GM21447 (cell line): ENCODE results near the gene C2orf80.
"Not testable (repeated sequence)": the region's sequence is repeated elsewhere in the genome, so short reads cannot be mapped to it uniquely, and the experiment has no call there.

Experiments used
- ATAC-seq: cut with Tn5 transposase; IDR thresholded peaks from one replicate; pipeline ENCODE4 v1.9.1; 2021; ENCODE audit not compliant: unreplicated experiment

The C2orf80 gene

DNA sequence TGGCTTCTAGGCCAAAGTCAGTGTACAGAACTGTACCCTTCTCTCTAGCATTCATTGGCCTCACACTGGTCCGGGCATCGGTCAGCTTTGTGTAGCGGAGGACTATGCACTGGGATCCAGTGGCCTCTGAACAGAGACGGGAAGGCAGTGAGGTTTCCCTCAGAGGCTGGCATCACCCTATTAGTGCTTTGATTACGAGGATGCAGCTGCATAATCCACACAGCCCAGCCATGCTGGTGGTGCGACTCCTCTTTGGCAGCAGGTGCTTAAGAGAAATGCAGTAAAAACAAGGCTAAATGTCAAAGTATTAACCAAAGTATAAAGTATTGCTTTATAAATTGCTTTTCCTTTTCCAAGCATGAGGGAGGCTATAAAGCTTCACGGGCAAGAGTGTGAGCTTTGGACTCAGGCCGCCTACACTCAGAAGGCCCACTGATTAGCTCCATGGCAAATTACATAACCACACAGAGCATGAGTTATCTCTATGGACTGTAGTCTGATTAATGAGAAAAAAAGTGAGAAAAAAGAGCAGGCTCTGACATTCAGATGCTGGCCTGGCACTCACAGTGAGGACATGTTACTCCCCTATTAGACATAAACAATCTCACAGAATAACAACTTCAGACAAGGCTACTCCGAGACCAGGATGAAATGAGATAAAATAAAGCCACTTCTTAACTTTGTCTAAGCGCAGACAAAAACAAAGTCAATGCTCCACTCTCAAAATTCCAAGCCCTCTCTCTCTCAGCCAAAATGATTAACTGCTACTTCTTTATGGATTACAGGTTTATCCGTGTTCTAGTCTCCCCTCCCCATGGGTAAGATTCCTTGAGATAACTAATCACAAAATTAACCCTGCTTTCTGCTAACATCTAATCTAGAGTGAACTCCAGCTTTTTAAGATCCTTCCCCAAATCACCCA is 53.8 kb downstream of the C2orf80 start:
- no peak for ATAC-seq

GRCh38 chr2:208134928-208135586 is 54.8 kb downstream of the C2orf80 start:
- ATAC-seq: peak; percentile 61

GRCh38 chr2:208130712-208131110 is 59.1 kb downstream of the C2orf80 start:
- ATAC-seq: no peak

DNA sequence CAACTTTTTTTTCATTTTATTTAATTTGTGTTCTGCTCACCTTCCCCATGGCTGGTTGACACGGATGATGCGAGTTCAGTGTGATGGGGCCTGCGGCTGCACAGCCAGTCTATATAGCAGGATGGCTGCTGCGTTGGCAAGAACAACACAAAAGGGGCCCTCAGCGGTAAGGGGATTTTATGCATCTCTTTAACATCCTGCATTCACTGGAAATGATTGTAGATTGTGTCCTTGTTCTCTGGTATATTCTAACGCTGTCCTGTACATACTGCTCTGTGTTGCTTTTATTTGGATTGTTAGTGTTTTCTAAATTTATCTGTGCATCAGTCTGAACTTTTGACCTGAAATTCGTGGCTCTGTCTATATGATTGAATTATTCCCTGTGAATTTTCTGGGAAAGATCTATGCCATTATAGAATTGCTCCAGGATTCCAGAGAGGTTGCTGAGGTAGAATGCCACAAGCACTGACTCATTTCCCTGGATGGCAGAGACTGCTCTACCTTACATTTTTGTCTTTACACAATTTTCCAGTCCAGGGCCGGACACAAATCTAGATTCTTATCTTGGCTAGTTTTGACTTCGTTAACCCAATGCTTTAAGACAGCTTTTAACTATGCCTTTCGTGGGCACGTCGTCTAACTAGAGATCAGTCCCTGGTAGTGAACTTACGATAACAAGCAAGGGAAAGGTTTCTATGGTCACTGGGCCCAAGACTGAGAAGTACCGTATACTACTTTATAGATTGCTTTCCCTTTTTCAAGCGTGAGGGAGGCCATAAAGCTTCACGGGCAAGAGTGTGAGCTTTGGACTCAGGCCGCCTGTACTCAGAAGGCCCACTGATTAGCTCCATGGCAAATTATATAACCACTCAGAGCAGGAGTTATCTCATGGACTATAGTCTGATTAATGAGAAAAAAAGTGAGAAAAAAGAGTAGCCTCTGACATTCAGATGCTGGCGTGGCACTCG is 59.8 kb downstream of the C2orf80 start, which contains the start of gene CRYGC:
Gene CRYGC (minus strand): TSS at position 85 of the 968 bp plus-strand sequence. CDS start 36 bp downstream, at position 49.
- ATAC-seq: no peak

GRCh38 chr2:208128136-208128535 is 61.7 kb downstream of the C2orf80 start:
- no peak for ATAC-seq

GRCh38 chr2:208127090-208127489 is 62.7 kb downstream of the C2orf80 start:
- no peak for ATAC-seq

DNA sequence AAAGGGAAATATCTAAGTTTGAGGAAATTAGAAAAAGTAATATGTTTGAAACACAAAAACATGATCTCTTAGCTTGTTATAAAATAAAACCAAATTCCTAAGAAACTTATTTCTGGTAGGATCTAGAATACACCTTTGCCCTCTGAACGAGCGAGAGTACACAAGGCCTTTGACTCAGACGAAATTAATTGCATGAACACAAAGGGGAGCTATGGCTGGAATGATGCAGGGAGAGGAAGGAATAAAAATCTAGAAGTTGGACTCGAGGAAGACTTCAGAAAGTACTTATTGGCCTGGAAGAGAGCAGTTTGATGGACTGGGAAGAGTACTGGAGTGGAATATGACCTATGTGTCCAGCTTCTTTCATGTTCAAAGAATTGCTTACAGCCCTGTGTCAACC is 64.6 kb downstream of the C2orf80 start:
- no peak for ATAC-seq

DNA sequence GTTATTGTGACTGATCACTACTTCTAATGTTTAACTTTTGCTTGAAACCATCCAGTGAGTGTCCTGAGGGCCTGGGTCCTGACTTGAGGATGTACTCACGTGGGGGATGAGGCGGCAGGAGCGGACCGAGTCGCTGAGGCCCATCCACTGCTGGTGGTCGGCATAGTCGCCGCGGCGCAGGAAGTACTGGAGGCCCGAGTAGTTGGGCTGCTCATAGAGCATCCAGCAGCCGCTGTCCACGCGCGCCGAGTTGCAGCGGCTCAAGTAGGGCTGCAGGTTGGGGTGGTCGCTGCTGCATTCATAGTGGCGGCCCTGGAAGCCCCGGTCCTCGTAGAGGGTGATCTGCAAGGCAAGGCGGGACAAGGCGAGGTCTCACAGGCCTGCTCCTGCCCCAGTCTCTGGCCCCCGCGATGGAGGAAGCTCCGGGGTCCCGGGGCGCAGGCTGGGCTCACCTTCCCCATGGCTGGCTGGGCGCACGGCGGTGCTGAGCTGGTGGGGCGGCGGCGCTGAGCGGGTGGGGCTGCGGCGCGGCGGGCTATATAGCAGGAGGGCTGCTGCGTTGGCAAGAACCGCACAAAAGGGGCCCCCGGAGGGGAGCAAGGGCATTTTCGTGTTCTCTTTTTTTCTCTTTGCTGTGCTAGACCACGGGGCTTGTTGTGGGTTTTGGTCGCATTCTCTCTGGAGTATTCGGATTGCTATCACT is 65.7 kb downstream of the C2orf80 start, which contains the start of gene CRYGD:
Gene CRYGD (minus strand): TSS at position 512 of the 703 bp plus-strand sequence. CDS start 51 bp downstream, at position 461.
- ATAC-seq: not testable (repeated sequence)

DNA sequence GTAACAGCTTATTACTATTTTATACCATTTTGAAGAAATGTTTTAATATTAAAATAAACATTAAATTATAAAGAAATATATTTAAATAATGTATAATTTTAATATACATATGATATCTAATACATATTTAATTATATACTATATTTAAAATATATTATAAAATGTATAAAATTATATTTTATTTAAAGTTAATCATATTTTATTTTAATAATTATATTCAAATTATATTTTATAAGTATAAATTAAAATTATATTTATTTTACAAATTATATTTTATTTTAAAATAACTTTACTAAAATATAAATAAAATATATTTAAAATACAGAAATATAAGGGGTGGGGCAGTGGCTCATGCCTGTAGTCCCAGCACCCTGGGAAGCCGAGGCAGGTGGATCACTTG is 67.6 kb downstream of the C2orf80 start:
- no peak for ATAC-seq

DNA sequence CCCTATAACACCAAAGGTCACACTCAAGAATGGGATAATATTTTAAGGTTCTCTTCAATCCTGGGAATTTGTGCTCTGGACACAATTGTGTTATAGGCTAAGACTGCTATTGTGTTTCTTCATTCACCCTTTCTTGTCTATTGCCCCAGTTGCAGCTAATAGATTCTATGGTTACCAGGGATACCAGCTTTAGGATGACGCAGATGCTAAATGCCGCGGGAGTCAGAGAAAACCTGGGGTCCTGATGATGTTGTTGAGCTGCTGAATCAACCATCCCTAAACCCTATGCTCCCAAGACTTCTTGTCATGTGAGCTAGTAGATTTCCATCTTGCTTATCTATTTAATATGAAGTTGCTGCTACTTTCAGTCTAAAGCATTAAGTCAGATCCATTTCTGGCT is 70.9 kb downstream of the C2orf80 start:
- no peak for ATAC-seq

GRCh38 chr2:208117390-208117789 is 72.4 kb downstream of the C2orf80 start:
- not testable (repeated sequence) for ATAC-seq
